HG03520 (cell line): ENCODE measurements around the gene MUC2.
"Not testable (repeated sequence)": the region's sequence is repeated elsewhere in the genome, so short reads cannot be mapped to it uniquely, and the experiment has no call there.

ENCODE experiments used
- ATAC-seq: cut with Tn5 transposase; IDR thresholded peaks from one replicate; pipeline ENCODE4 v1.9.1; 2021; ENCODE audit warnings: mild to moderate bottlenecking, moderate library complexity; ENCODE audit not compliant: unreplicated experiment

The MUC2 gene

DNA sequence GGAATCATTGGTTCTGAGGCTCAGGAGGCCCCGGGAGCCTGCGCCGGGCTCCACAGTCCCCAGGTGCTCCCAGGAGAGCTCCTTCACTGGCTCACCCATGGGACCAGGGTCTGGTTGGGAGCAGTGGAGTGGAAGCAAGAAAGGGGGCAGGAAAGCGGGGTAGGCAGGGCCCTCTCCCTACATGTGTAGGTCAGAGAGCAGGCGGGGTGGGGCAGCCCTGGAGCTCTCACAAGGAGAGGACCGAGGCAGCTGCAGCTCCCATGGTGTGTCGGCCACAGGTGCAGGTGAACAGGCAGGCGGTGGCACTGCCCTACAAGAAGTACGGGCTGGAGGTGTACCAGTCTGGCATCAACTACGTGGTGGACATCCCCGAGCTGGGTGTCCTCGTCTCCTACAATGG, 28.3 kb downstream of the MUC2 start:
- ATAC-seq = no peak

DNA sequence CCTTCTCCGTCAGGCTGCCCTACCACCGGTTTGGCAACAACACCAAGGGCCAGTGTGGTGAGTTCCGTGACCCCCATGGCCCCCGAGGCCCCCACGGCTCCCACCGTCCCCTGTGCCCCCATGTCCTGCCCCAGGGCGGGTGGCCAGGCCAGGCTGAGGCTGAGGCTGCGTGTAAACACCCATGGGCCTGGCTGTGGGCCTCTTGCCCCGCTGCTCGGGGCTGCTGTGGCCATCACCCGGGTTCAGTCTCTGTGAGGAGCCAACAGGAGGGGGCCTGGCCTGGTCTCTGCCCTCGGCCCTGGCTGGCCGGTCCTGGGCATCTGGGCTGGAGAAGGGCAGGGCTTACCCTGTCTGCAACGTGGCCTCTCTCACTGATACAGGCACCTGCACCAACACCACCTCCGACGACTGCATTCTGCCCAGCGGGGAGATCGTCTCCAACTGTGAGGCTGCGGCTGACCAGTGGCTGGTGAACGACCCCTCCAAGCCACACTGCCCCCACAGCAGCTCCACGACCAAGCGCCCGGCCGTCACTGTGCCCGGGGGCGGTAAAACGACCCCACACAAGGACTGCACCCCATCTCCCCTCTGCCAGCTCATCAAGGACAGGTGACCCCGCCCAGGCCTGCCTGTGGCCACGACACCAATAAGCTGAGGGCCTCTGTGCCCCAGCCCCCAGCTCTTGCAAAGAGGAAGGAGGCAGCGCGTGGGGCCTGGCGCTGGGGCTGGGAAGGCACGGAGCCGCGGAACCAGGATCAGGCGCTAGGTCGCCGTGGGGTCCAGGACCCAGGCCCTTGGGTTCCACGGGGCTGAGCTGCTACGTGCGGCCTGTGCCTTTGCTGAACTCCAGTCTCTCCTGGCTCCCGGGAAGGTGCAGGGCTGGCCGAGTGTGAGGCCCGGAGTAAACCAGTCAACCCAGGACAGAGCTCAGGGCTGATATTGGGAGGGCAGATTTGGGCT, 29.0 kb downstream of the MUC2 start:
- ATAC-seq = no peak

DNA sequence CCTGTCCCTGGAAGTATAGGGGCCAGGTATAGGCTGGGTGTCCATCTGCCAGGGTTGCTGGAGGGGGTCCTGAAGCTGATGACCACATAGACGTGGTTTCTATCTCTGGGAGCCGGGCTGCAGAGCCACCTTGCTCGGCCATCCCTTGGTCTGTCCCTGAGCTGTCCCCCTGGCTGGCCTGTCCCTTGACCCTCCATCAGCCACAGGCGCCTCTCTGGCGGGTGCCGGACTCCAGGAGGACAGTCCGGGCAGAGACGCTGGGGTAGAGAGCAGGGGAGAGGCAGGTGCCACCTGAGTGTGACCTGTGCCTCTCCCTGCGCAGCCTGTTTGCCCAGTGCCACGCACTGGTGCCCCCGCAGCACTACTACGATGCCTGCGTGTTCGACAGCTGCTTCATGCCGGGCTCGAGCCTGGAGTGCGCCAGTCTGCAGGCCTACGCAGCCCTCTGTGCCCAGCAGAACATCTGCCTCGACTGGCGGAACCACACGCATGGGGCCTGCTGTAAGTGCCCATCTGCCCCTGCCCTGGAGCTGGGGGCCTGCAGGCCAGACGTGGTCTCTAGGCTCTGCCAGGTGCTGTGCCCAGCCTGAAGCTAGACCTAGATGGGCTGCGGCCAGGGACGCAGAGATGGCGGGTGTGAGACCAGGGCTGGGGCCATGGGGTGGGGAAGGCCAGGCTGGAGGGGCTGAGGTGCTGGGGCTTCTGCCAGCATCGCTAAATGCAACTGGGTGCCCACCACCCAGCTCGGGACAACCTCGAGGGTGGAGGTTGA, 29.9 kb downstream of the MUC2 start:
- no peak for ATAC-seq

DNA sequence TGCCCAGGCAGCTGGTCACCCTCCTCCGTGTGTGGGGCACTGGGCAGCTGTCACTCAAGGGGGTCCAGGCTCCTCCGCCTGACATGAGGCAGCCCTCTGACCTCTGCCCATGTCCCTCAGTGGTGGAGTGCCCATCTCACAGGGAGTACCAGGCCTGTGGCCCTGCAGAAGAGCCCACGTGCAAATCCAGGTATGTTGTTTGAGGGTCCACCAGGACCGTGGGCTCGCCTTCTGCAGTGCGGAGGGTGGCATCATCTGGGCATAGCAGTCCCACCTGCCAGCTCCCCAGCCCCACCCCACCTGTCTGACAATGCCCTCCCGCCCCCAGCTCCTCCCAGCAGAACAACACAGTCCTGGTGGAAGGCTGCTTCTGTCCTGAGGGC, 30.5 kb downstream of the MUC2 start:
- no peak for ATAC-seq

DNA sequence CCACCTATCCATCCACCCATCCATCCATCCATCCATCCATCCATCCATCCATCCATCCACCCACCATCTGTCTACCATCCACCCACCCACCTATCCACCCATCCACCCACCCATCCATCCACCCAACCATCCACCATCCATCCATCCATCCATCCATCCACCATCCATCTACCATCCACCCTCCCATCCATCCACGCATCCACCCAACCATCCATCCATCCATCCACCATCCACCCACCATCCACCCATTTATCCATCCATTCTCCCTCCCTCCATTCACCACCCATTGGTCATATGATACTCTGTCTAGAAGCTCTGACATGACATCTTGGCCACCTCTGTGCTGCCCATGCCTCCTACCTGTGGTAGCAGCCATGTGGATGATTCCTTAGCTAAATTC, 31.7 kb downstream of the MUC2 start:
- ATAC-seq = no peak

DNA sequence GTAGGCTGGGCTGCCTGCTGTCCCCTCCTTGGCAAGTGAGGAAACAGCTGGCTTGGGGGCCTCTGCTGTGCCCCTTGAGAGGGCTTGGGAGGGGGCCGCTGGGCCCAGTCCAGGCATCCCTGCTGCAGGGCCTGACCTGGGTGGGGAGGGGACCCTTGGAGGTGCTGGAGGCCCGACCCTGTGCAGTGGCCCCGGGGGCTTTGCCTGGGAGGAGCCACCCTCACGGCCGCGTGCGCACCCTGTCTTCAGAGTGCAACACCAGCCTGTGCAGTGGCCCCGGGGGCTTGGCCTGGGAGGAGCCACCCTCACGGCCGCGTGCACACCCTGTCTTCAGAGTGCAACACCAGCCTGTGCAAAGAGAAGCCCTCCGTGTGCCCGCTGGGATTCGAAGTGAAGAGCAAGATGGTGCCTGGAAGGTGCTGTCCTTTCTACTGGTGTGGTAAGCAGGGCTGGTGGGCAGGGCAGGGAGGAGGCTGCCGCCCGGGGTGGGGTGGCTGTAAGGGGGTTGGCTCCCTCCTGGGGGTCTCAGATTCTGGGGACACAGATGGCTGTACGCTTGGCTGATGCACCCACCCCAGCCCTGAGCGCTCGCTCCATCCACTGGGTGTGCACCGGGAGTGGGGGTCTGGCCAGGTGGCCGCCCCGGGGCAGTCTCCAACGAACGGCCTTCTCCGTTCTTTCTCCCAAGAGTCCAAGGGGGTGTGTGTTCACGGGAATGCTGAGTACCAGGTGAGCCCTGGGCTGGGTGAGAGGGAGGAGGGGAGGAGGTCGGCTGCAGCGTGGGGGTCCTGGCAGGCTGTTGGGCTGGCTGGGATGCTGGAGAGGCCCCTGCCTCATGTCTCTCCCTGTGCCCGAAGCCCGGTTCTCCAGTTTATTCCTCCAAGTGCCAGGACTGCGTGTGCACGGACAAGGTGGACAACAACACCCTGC, 32.9 kb downstream of the MUC2 start:
- ATAC-seq = no peak

DNA sequence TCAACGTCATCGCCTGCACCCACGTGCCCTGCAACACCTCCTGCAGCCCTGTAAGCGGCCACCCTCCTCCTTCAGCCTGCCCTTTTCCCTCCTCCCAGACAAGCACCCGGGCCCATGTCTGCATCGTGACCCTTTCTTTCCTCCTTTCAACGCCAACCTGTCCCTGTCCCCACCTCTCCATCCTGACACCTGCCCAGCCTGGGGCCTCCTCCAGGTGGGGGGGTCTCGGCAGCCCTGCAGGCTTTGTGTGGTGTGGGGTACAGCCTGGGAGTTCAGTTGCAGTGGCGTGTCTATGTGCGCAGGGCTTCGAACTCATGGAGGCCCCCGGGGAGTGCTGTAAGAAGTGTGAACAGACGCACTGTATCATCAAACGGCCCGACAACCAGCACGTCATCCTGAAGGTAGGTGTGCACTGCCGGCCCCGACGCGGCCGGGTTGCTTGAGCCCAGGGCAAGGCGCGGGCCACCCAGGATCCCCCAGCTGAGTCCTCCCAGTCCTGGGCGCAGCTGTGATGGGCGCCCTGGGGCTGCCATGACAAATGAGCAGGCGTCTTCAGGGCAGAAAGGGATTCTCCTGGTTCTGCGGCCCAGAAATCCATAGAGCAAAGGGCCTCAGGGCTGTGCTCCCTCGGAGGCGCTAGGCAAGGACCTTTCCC, 33.7 kb downstream of the MUC2 start:
- ATAC-seq = no peak

DNA sequence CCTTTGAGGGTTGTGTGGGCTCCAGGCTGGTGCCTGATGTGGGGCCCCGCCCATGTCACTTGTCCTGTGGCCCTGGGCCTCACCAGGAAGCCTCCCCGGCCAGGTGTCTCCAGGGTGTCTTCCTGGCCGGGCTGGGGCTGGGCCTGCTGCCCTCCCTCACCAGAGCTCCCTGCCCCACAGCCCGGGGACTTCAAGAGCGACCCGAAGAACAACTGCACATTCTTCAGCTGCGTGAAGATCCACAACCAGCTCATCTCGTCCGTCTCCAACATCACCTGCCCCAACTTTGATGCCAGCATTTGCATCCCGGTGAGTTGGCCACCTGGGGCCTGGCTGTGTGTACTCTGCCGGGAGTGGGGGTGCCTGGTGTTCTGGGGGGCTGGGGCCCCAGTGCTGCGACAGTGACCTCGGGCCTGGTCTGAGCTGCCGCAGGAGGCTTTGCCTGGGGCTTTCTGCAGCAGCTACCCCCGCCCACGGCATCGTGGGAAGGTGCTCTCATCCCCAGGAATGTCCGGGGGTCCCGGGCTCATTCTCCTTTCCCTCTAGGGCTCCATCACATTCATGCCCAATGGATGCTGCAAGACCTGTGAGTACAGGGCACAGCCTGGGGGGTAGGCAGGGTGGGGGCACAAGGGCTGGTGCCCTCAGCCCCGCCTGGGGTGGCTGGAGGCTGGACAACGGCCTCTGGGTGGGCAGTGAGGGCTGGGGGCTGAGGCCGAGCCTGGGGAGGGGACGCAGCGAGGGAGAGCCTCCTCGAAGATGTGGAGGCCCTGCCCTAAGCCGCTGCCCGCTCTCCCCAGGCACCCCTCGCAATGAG, 34.6 kb downstream of the MUC2 start:
- ATAC-seq = no peak

DNA sequence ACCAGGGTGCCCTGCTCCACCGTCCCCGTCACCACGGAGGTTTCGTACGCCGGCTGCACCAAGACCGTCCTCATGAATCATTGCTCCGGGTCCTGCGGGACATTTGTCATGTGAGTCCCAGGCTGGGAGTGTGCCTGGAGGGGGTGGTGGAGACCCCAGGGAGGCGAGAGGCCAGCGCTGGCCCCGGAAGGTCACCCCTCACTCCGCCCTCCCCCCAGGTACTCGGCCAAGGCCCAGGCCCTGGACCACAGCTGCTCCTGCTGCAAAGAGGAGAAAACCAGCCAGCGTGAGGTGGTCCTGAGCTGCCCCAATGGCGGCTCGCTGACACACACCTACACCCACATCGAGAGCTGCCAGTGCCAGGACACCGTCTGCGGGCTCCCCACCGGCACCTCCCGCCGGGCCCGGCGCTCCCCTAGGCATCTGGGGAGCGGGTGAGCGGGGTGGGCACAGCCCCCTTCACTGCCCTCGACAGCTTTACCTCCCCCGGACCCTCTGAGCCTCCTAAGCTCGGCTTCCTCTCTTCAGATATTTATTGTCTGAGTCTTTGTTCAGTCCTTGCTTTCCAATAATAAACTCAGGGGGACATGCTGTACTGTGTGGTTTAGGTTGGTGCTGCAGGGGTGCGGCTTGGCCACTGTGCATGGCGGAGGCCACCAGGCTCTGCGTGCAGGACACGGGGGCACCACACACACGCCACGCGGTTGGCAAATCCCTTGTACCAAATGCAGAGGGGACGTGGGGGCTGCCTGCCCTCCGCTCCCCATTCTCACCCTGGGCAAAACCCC, 35.4 kb downstream of the MUC2 start:
- ATAC-seq = no peak

DNA sequence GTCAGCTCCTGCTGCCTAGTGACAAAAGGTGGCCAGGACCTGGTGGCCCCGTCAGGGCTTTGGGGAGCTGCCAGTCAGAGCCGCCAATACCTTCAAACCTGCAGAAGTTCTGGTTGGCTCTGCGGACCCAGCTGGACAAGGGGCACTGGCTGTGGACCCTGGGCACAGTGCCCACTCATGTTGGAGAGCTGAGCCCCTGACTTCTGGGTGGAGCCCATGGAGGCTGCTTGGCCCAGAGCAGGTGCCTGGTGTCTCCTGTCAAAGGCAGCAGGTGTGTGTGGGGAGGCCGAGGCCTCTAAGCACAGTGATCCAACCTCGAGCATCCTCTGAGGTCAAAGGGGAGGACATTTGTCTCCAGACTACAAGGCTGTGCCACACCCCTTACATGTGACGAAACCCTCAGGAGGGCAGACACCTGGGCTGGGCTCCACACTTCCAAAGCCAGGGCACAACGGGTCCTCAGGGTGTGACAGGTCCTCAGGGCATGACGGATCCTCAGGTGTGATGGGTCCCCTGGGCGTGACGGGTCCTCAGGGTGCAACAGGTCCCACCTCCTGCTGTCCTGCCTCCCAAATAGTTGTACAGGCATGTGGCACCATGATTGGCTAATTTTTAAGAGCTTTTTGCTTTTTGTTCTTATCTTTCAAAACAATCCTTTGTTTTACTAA, 37.0 kb downstream of the MUC2 start:
- no peak for ATAC-seq

DNA sequence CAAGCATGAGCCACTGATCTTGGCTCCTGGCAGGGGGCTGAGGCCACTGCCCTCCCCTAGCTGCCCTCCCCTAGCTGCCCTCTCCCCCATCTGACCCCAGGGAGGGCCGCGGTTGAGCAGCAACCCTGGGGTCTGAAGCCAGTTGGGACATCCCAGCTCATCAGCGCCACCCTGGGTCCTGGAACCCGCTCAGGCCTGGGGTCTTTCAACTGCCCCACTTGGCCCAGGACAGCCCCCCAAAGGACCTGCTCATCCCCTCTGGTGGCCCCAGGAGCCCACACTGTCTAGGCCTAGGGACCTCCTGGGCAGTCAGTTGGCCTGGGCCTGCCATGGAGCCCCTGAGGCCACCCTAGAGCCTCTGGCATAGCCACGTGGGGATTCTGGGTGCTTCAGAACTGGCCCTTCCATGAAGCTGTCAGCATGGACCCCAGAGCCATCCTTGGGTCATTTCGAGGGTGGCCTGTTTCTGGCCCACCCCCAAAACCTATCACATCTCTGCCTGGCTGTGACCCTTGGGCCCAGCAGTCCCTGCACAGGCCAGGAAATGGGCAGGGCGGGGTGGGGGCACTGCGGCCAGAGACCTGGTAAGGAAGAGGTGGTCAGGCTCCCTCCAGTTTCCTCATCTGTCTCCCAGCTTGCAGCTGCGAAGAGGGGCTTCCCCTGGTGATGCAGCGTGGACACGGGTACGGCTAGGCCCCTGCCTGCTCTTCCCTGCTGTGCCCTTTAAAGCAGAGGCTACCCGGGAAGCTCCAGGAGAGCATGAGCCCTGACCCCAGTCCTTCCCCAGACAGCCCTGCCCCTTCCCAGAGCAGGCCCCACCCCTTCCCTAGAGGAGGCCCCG, 37.9 kb downstream of the MUC2 start:
- no peak for ATAC-seq

DNA sequence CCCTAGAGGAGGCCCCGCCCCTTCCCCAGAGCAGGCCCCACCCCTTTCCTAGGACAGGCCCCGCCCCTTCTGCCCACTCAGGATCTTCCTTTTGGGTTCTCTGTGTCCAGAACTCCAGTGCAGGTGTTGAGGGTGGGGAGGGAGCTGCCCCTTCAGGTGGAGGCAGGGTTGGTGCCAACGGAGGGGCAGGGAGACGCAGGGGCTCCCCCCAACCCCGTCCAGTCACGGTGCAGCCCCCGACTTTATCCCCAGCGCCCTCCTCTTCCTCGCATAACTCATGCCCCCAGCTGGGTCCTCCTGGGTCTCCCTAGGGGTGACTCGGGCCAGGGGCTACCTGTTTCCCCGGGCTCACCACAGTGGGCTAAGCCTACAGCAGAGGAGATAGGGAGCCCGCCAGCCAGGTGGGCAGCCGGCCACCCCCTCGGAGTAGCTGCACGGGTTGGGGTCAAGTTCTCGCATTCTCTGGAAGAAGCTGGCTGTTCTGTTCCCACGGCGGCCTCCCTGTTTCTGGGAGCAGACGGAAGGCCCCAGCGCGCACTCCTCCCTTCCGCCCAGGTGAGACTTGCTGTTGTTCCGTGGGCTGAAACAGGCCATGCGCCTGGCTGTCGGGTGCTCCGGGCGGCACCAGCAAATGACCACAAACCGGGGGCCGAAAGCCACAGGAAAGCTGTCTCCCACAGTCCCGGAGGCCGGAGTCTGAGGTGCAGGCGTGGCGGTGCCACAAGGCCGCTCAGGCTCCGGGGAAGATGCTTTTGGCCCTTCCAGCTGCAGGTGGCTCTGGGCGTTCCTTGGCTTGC, 38.9 kb downstream of the MUC2 start:
- ATAC-seq = no peak

DNA sequence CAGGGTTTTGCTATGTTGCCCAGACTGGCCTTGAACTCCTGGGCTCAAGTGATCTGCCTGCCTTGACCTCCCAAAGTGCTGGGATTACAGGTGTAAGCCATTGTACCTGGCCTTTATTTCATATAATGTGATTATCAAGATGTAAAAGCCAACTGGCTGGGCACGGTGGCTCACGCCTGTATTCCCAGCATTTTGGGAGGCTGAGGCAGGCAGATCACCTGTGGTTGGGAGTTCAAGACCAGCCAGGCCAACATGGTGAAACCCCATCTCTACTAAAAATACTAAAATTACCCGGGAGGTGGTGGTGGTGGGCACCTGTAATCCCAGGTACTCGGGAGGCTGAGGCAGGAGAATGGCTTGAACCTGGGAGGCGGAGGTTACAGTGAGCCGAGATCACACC, 40.6 kb downstream of the MUC2 start:
- not testable (repeated sequence) for ATAC-seq

DNA sequence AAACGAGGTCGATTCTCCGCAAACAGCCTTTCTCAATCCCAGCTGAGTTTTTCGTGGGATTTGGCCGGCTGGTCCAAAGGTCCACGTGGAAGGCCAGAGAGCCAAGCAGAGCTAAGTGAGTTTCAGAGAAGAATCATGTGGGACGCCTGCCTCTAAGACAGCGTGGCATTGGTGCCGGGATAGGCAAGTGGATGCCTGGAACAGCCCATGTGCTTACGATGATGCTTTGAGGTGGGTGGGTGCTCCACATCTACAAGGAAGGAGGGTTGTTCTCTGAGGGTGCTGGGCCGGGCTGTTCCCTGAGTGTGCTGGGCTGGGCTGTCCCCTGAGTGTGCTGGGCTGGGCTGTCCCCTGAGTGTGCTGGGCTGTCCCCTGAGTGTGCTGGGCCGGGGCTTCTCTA, 41.4 kb downstream of the MUC2 start:
- ATAC-seq = no peak

DNA sequence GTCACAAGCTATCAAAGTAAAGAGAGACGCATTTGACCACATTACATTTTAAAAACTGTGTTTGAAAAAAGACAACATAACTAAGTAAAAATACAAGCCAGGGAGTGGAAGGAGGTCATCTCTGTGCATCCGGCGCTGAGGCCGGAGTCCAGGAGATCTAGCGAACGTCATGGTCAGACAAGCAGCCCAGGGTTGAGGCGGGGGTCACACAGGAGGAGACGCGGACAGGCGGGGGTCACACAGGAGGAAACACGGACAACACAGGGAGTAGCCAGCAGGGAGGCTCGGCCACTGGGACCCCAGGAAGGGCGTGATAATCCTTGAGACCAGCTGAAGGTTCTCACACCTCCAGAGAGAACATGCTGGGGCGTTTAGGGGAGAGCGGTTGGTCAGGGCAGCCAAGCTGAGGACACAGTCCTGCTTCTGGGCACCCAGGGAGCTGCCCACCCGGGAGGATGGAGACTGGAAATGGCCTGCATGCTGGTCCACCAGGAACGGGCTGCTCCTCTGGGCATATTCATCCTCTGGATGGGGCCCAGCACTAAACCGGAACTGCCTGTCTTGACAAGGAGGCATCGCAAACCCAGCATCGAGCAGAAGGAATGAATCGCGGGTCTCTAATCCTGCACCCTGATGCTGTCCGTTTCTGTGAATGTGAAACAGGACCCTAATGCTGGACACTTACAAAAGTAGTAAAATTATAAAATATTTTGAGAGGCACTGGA, 42.2 kb downstream of the MUC2 start:
- ATAC-seq = no peak

DNA sequence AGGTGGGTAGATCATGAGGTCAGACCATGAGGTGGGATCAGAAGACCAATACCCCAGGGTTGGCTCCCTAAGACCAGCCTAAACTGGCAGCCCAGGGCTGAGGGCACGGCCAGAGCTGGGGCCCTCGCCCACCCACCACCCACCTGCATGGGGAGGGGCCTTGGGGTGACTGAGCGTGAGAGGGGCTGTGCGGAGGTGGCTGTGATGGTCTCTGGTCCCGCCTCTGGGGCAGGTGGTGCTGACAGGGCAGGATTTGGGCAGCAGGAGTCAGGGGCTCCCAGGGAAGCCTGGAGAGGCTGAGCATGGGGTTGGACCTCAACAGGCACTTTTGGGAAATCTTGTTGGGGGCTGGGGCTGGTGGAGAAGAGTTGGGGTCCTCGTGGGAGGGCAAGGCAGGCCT, 43.3 kb downstream of the MUC2 start:
- ATAC-seq = no peak
